ENCODE data around the gene VAPB.

GRCh38 chr20:58424218-58424969, 35.4 kb downstream of the VAPB start:
- TF ChIP-seq, protein P1, sequence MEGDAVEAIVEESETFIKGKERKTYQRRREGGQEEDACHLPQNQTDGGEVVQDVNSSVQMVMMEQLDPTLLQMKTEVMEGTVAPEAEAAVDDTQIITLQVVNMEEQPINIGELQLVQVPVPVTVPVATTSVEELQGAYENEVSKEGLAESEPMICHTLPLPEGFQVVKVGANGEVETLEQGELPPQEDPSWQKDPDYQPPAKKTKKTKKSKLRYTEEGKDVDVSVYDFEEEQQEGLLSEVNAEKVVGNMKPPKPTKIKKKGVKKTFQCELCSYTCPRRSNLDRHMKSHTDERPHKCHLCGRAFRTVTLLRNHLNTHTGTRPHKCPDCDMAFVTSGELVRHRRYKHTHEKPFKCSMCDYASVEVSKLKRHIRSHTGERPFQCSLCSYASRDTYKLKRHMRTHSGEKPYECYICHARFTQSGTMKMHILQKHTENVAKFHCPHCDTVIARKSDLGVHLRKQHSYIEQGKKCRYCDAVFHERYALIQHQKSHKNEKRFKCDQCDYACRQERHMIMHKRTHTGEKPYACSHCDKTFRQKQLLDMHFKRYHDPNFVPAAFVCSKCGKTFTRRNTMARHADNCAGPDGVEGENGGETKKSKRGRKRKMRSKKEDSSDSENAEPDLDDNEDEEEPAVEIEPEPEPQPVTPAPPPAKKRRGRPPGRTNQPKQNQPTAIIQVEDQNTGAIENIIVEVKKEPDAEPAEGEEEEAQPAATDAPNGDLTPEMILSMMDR (IDR thresholded peaks at IDR 0.05): no peak
- TF ChIP-seq POLR2A (IDR thresholded peaks at IDR 0.05): no peak

Measured in lower leg skin (tissue), 3 donors.